Adrenal gland (tissue), 12 donors: ENCODE results near the gene NF1. TPM values are rescaled to one million over a fixed set of nuclear protein-coding genes. Genes with fewer than 3 reads are reported as not detected.

ENCODE experiments used
- DNase-seq, 7 donors: peaks; one replicate each; pipeline ENCODE4 v3.0.0-alpha.2; 2019 to 2020
- H3K27ac ChIP-seq, 5 donors: fragments of 200-600 bp; sonication (generic) in 4 of 5; 1 replicate in 3 of 5; 2 replicates in 2 of 5; pipeline versions ENCODE4 v1.5.1 to v1.8.0; 2016 to 2020; ENCODE audit warnings: mild to moderate bottlenecking in 1 of 5
- H3K27me3 ChIP-seq: fragments of 200-600 bp; 2 replicates; pipeline ENCODE4 v1.8.0; 2021
- H3K36me3 ChIP-seq, 2 donors: fragments of 200-600 bp; replicated peaks in 1 of 2; 1 replicate in 1 of 2; 2 replicates in 1 of 2; pipeline versions ENCODE4 v1.5.1 to v1.8.0; 2018 to 2022
- H3K4me1 ChIP-seq, 2 donors: fragments of 200-600 bp; replicated peaks in 1 of 2; 1 replicate in 1 of 2; 2 replicates in 1 of 2; pipeline versions ENCODE4 v1.5.1 to v1.8.0; 2018 to 2021
- H3K4me3 ChIP-seq, 4 donors: fragments of 200-600 bp; sonication (generic) in 3 of 4; one replicate each; pipeline ENCODE4 v1.5.1; 2016 to 2018
- H3K9me3 ChIP-seq, 3 donors: fragments of 200-600 bp; sonication (generic) in 1 of 3; replicated peaks in 1 of 3; 1 replicate in 2 of 3; 2 replicates in 1 of 3; pipeline versions ENCODE4 v1.5.1 to v1.8.0; 2016 to 2021
- CTCF ChIP-seq, 6 experiments: fragments of 450-650 bp in 4 of 6; fragments of 200-600 bp in 2 of 6; sonication (generic) in 1 of 6; IDR thresholded peaks; 1 replicate in 5 of 6; 2 replicates in 1 of 6; pipeline versions ENCODE4 v1.5.1 to v1.8.0; 2016 to 2021; ENCODE audit warnings: antibody characterized with exemption in 6 of 6, mild to moderate bottlenecking in 2 of 6, moderate library complexity in 1 of 6
- POLR2A ChIP-seq, 2 donors: fragments of 450-650 bp; IDR thresholded peaks; one replicate each; pipeline ENCODE4 v1.6.1; 2017; ENCODE audit warnings: antibody characterized with exemption in 2 of 2, mild to moderate bottlenecking in 2 of 2, moderate library complexity in 1 of 2
- WGBS, 4 donors: extraction: QIAGEN DNeasy Blood & Tissue Kit in 2 of 4; methylation state at CpG; one replicate each; pipeline versions ENCODE4 v1.1.5 to v1.1.7; 2013 to 2017; 5-methylcytosine and 5-hydroxymethylcytosine counted together
- intact Hi-C, 2 donors: fragments of 100-400 bp; cut with DNase I; formaldehyde crosslinking; loops; one replicate each; pipeline versions ENCODE4 v1.14.1 to v1.15.0; 2022 to 2023
- polyA plus RNA-seq, 3 donors: library from polyadenylated mRNA; stranded (reverse); fragments of 200-250 nt in 2 of 3; fragments of 350-450 nt in 1 of 3; fragmentation: Illumina TruSeq in 1 of 3; extraction: RNeasy Lipid Tissue Mini Kit (QIAGEN cat#74804) in 1 of 3; gene quantifications; one replicate each; pipeline ENCODE4 v1.2.3, GENCODE V29; 2013 to 2014
- total RNA-seq, 9 donors: library from RNA; depleted of rRNA in 4 of 9; stranded (reverse); fragments of >200 nt in 4 of 9; fragments of 120-200 nt in 1 of 9; fragmentation: NEBNext Ultra II Directional in 1 of 9; extraction: Animal tissue kit (Norgen Biotek cat#: 25700) in 1 of 9; gene quantifications; one replicate each; pipeline versions ENCODE4 v1.1.0 to v1.2.4, GENCODE V29; 2013 to 2023
- donor health status: healthy with polysubstance abuse.
- donor health status: Bipolar disorder and iron deficiency.
- donor health status: DM: yes; HTN: yes; CAD: no.
- donor health status: DM: no; HTN: no; CAD: no.
- donor health status: DM: no; HTN: no; CAD: no.
- donor health status: DM: yes; HTN: yes; CAD: no.

The NF1 gene
- total and polyA plus RNA-seq, 12 donors, result 8.8 to 91.3 (median 53.5) TPM

GRCh38 chr17:31272236-31272635 lies 177.5 kb downstream of the NF1 start:
- TF ChIP-seq POLR2A (IDR thresholded peaks at IDR 0.05) (no peak), CTCF (IDR thresholded peaks at IDR 0.05) (no peak)

DNA sequence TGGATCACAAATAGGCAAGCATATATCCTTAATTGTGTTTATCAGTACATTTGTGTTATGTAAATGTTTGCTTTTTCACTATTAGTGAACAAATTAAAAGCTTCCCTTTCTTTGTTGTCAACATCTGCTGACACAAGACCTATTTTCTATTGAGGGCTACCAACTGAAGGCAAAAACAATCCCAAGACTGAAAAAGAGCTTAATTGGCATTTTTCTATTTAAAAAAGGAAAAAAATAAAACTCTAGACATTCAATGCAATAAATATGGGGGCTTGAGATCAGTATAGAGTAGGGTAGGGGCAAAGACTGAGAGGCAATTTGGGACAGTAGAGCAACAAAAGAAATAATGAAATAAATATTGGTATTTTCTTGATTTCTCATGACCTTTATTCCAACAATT lies 178.0 kb downstream of the NF1 start:
- Histone ChIP-seq H3K27ac (no peak overlapping the region), H3K27me3 (no peaks in the 10 kb centered on the region), H3K4me3 (no peak overlapping the region), H3K36me3 (peaks cover 0 to 4% of the 10 kb centered on the region in 2 donors), H3K9me3 (no peaks in the 10 kb centered on the region), H3K4me1 (peaks cover 4 to 20% of the 10 kb centered on the region in 2 donors)
- no peak for DNase-seq
- TF ChIP-seq CTCF (IDR thresholded peaks at IDR 0.05) (no peak), POLR2A (IDR thresholded peaks at IDR 0.05) (no peak)
- intact Hi-C loops, result no loop called here

More at GRCh38 chr17:31272236-31272635, 177.5 kb downstream of the NF1 start:
- Histone ChIP-seq H3K36me3 (peaks cover 0 to 4% of the 10 kb centered on the region in 2 donors), H3K27ac (no peak overlapping the region), H3K27me3 (no peaks in the 10 kb centered on the region), H3K4me3 (no peak overlapping the region), H3K9me3 (no peaks in the 10 kb centered on the region), H3K4me1 (peaks cover 4 to 20% of the 10 kb centered on the region in 2 donors)
- 89 to 100% (median 96%) methylated on average over 1 of the region's 1 CpG for WGBS, 4 donors
- intact Hi-C loops, result no loop called here
- DNase-seq, result no peak

GRCh38 chr17:31273516-31273915 lies 178.7 kb downstream of the NF1 start:
- no peaks in the 10 kb centered on the region for H3K9me3 ChIP-seq
- WGBS, 4 donors, result 85 to 100% (median 95%) methylated on average over 1 of the region's 1 CpG
- no peak for DNase-seq
- peaks cover 4 to 20% of the 10 kb centered on the region in 2 donors for H3K4me1 ChIP-seq
- H3K4me3 ChIP-seq, result no peak overlapping the region
- no peaks in the 10 kb centered on the region for H3K27me3 ChIP-seq
- TF ChIP-seq POLR2A (IDR thresholded peaks at IDR 0.05) (no peak), CTCF (IDR thresholded peaks at IDR 0.05) (no peak)
- intact Hi-C loops, result no loop called here
- no peak overlapping the region for H3K27ac ChIP-seq
- H3K36me3 ChIP-seq, result peaks cover 0 to 4% of the 10 kb centered on the region in 2 donors

DNA sequence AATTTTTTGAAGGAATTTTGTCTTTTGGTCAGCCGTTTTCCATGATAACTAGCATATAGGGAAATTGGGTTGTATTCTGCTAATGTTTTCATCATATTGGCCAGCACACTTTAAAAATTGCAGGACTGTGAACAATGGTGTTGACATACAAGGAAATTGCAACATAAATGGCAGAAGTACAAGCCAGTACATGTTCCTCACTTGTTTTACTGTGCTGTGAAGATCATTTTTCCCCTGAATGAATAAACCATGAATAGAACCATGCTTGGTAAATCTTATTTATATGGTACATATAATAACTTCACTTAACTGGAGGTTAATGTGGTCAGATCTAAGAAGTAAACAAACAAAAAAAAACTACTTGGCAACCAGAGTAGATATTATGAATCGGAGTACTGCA lies 179.5 kb downstream of the NF1 start:
- intact Hi-C loops, result no loop called here
- no peak for DNase-seq
- Histone ChIP-seq H3K27ac (no peak overlapping the region), H3K4me1 (peaks cover 4 to 20% of the 10 kb centered on the region in 2 donors), H3K27me3 (no peaks in the 10 kb centered on the region), H3K9me3 (no peaks in the 10 kb centered on the region), H3K4me3 (no peak overlapping the region), H3K36me3 (peaks cover 0 to 4% of the 10 kb centered on the region in 2 donors)
- WGBS, 4 donors, result 77 to 90% (median 81%) methylated on average over 2 of the region's 2 CpGs
- no peak for TF ChIP-seq POLR2A (IDR thresholded peaks at IDR 0.05)
- no peak for TF ChIP-seq CTCF (IDR thresholded peaks at IDR 0.05)
